ENCODE results near the gene PTGS2.

Gene PTGS2

GRCh38 chr1:186626356-186626932, 53.8 kb downstream of the PTGS2 start:
- DNase-seq (ENCODE audit: low read depth, low spot score) = no peak
- H3K4me3 ChIP-seq (ENCODE audit: low read length) = no peak overlapping the region

- no peak for DNase-seq (ENCODE audit: low read depth, low spot score)
- H3K4me3 ChIP-seq (ENCODE audit: low read length) = no peak overlapping the region
Measured at GRCh38 chr1:186623551-186623950, 56.7 kb downstream of the PTGS2 start.

All from Jurkat, Clone E6-1 (cell line).